Aorta (tissue), 5 donors: ENCODE data around the gene FZR1. TPM values are rescaled to one million over a fixed set of nuclear protein-coding genes. Genes with fewer than 3 reads are reported as not detected.

ENCODE experiments used
- ATAC-seq: fragments of 200-7000 bp; cut with Tn5 transposase; one replicate; pipeline ENCODE4 v1.9.1; 2022; ENCODE audit warnings: moderate library complexity; ENCODE audit not compliant: low FRiP score
- DNase-seq, 2 donors: peaks; one replicate each; pipeline ENCODE4 v3.0.0-alpha.2; 2020
- H3K27ac ChIP-seq, 2 donors: one replicate each; pipeline ENCODE4 v1.5.1; 2013; ENCODE audit warnings: low read length in 2 of 2, mild to moderate bottlenecking in 2 of 2, moderate library complexity in 2 of 2, control low read depth in 1 of 2, inconsistent platforms in 1 of 2, low read depth in 1 of 2
- H3K27me3 ChIP-seq, 2 donors: one replicate each; pipeline ENCODE4 v1.6.1; 2013; ENCODE audit warnings: control low read depth in 1 of 2, low read length in 1 of 2, mild to moderate bottlenecking in 1 of 2, moderate library complexity in 1 of 2; ENCODE audit not compliant: insufficient read depth in 2 of 2, control insufficient read depth in 1 of 2
- H3K36me3 ChIP-seq, 2 donors: one replicate each; pipeline ENCODE4 v1.6.1; 2013; ENCODE audit warnings: control low read depth in 1 of 2, low read length in 1 of 2, mild to moderate bottlenecking in 1 of 2; ENCODE audit not compliant: insufficient read depth in 2 of 2, control insufficient read depth in 1 of 2
- H3K4me1 ChIP-seq, 2 donors: one replicate each; pipeline ENCODE4 v1.6.1; 2013; ENCODE audit warnings: low read length in 2 of 2, control low read depth in 1 of 2, mild to moderate bottlenecking in 1 of 2, moderate library complexity in 1 of 2; ENCODE audit not compliant: insufficient read depth in 2 of 2, control insufficient read depth in 1 of 2
- H3K4me3 ChIP-seq, 2 donors: one replicate each; pipeline ENCODE4 v1.5.1; 2013; ENCODE audit warnings: low read length in 2 of 2, control low read depth in 1 of 2, mild to moderate bottlenecking in 1 of 2
- H3K9me3 ChIP-seq: one replicate; pipeline ENCODE4 v1.6.1; 2013; ENCODE audit warnings: mild to moderate bottlenecking, low read length; ENCODE audit not compliant: control insufficient read depth
- WGBS, 2 donors: extraction: QIAGEN DNeasy Blood & Tissue Kit; methylation state at CpG; one replicate each; pipeline ENCODE4 v1.1.7; 2013; 5-methylcytosine and 5-hydroxymethylcytosine counted together
- intact Hi-C, 2 donors: fragments of 100-400 bp; cut with DNase I; formaldehyde crosslinking; loops; one replicate each; pipeline versions ENCODE4 v1.14.2 to v1.15.0; 2022
- polyA plus RNA-seq, 2 donors: library from polyadenylated mRNA; stranded (reverse); fragments of 200-250 nt; gene quantifications; one replicate each; pipeline ENCODE4 v1.2.3, GENCODE V29; 2013
- total RNA-seq, 2 donors: library from RNA; stranded (reverse); fragmentation: NEBNext Ultra II Directional; extraction: Animal tissue kit (Norgen Biotek cat#: 25700); gene quantifications; one replicate each; pipeline ENCODE4 v1.2.1, GENCODE V29; 2021
- donor health status: healthy with polysubstance abuse.
- donor health status: Bipolar disorder and iron deficiency.
- donor health status: DM: no; HTN: no; CAD: no.
- donor health status: DM: no; HTN: no; CAD: no.
- donor health status: DM: yes; HTN: yes; CAD: no.

FZR1 gene
- total and polyA plus RNA-seq, 4 donors, result 8.0 to 42.0 (median 29.4) TPM

DNA sequence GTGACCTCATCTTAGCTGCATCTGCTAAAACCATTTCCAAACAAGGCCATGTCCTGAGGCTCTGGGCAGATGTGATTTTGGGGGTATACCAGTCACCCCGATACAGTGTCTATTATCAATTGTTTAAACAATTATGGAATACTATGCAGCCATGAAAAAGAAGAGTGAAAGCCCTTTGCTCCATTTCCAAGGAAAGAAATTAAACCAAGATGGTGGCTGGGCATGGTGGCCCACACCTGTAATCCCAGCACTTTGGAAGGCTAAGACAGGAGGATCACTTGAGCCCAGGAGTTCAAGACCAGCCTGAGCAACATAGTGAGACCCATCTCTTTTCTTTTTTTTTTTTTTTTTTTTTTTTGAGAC, 33.6 kb downstream of the FZR1 start:
- H3K27ac ChIP-seq, result no peak overlapping the region
- no peaks in the 10 kb centered on the region for H3K27me3 ChIP-seq
- H3K36me3 ChIP-seq, result no peaks in the 10 kb centered on the region

DNA sequence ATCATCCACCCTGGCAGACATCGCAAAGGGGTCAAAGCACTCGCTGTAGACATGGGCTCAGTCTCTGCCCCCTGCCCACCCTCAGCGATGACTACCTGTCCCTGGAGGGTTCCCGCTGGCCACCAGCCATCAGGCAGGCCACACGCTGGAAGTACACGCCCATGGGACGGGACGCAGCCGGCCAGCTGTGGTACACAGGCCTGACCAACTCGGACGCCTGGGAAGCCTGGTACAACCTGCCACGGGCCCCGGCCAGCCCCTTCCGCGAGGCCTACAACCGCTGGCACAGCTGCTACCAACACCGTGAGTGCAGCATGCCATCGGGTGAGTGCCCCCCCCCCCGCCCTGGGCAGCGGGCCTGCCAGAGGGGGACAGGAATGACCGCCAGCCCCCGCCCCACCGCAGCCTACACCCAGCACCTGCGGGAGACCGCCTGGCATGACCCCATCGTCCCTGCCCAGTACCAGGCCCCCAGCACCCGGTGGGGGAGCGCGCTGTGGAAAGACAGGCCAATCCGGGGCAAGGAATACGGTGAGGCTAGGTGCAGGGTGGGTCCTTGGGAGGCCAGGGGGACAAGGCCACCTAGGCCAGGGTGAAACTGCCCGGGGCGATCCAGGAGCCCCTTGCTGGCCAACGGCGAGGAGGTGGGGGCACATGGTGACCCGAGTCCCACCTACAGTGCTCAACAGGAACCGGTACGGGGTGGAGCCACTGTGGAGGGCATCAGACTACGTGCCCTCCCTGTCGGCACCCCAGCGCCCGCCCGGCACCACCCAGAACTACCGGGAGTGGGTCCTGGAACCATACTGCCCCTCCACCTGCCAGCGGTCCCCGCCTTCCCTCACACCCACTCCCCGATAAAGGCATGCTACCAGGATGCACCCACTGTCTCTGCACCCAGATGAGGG, 37.3 kb downstream of the FZR1 start:
- intact Hi-C loops, result loop anchor here (2.0 kb wide), 1 partner anchor 75 kb away; no protein-coding TSS in a partner anchor
- WGBS, 2 donors, result 54 to 56% methylated on average over 39 to 47 of the region's 47 CpGs
- Histone ChIP-seq H3K36me3 (no peaks in the 10 kb centered on the region), H3K4me1 (no peaks in the 10 kb centered on the region), H3K4me3 (no peak overlapping the region), H3K27me3 (no peaks in the 10 kb centered on the region), H3K9me3 (no peaks in the 10 kb centered on the region), H3K27ac (no peak overlapping the region)
- ATAC-seq (peak; percentile 30), DNase-seq (peak; percentile 73 to 92)

More for the DNA sequence above, 33.6 kb downstream of the FZR1 start:
- WGBS, 2 donors, result 95 to 96% methylated on average over 1 of the region's 1 CpG
- ATAC-seq, result no peak
- Histone ChIP-seq H3K4me3 (no peak overlapping the region), H3K4me1 (no peaks in the 10 kb centered on the region), H3K9me3 (no peaks in the 10 kb centered on the region)
- DNase-seq, result no peak
- intact Hi-C loops, result no loop called here

DNA sequence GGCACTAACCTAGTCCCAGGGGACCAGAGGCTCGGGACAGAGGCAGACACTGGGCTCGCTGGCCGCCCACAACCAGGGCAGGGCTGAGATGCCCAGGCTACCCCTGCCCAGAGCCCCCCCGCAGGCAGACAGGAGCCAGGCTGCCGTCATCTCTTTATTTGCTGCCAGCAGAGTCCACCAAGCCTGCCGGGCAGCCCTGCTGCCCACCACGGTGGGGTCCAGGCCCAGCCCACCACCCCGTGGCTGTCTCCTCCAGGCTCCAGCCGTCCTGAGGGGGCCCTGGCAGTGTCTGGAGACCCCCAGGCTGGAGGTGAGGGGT, 37.9 kb downstream of the FZR1 start:
- no peaks in the 10 kb centered on the region for H3K36me3 ChIP-seq
- DNase-seq (no peak), ATAC-seq (no peak)
- intact Hi-C loops, result loop anchor here (2.0 kb wide), 1 partner anchor 75 kb away; no protein-coding TSS in a partner anchor
- no peak overlapping the region for H3K4me3 ChIP-seq
- H3K27ac ChIP-seq, result no peak overlapping the region
- WGBS, 2 donors, result 70 to 74% methylated on average over 9 of the region's 9 CpGs
- no peaks in the 10 kb centered on the region for H3K4me1 ChIP-seq
- H3K27me3 ChIP-seq, result no peaks in the 10 kb centered on the region
- H3K9me3 ChIP-seq, result no peaks in the 10 kb centered on the region

DNA sequence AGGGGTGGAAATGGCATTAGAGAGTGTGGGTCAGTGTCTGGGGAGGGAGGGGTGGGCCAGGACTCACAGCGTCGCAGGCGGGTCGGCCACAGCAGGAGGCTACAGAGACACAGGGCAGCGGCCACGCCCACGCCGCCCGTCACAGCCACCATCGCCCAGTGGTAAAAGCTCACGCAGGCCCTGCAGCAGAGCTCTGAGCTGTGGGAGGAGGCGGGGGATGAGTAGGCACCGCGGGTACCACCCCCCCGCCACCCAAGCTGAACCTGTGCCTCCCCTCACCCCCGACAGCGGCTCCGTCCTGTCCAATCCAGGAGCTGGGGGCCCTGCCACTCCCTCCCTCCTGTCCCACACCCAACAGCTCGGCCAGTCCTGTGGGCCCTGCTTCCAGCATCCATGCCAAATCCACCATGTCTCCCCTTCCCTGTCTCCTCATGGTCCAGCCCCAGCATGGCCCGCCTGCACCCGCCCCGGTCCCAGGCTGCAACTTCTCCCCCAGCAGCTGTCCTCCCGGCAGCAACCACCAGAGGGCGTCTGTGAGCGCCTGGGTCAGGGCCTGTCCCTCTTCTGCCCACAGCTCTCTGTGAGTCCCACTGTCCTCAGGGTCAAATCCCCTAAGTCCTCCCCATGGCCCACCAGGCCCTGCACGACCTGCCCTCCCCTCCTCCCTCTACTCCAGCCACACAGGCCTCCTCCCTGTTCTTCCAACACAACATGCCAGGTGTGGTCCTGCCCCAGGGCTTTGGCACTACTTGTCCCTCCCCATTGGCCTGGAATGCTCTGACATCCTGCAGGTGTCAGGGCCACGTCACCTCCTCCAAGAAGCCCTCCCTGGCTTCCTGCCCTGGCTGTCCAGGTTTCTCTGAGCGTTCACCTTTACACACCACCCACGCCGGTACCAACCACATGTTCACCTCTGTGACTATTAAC, 38.9 kb downstream of the FZR1 start:
- ATAC-seq, result peak; percentile 76
- no peak overlapping the region for H3K27ac ChIP-seq
- DNase-seq, result peak; percentile 81 to 95

DNA sequence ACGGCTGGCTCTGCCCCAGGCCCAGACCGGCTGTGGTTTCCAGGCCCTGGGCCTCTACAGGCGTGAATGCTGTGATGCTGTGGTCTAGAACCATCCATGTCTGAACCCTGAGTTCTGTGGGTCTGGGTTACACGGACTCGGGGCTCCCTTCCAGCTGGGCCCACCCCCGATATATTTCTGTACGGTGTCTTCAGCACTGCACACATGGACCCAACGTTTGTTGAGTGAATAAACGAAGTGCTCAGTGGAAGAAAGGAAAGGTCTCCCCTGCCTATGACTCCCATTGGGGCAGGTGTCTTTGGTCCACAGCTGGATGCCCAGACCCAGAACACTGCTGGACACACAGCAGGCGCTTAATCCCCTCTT, 39.5 kb downstream of the FZR1 start:
- 63 to 71% methylated on average over 10 of the region's 10 CpGs for WGBS, 2 donors
- Histone ChIP-seq H3K9me3 (no peaks in the 10 kb centered on the region), H3K27ac (no peak overlapping the region), H3K4me3 (no peak overlapping the region), H3K36me3 (no peaks in the 10 kb centered on the region), H3K27me3 (no peaks in the 10 kb centered on the region), H3K4me1 (no peaks in the 10 kb centered on the region)
- ATAC-seq, result no peak
- intact Hi-C loops, result loop anchor here (1.0 to 5.0 kb wide), 3 partner anchors 73 to 162 kb away; partner anchors contain the start of gene TJP3 (in 1 of the 2)
- DNase-seq, result no peak

More for the DNA sequence above, 38.9 kb downstream of the FZR1 start:
- WGBS, 2 donors, result 51 to 59% methylated on average over 24 to 30 of the region's 30 CpGs
- Histone ChIP-seq H3K4me1 (no peaks in the 10 kb centered on the region), H3K36me3 (no peaks in the 10 kb centered on the region), H3K9me3 (no peaks in the 10 kb centered on the region), H3K4me3 (no peak overlapping the region), H3K27me3 (no peaks in the 10 kb centered on the region)
- intact Hi-C loops, result loop anchor here (1.0 to 5.0 kb wide), 3 partner anchors 74 to 162 kb away; partner anchors contain the start of gene TJP3 (in 1 of the 2)

DNA sequence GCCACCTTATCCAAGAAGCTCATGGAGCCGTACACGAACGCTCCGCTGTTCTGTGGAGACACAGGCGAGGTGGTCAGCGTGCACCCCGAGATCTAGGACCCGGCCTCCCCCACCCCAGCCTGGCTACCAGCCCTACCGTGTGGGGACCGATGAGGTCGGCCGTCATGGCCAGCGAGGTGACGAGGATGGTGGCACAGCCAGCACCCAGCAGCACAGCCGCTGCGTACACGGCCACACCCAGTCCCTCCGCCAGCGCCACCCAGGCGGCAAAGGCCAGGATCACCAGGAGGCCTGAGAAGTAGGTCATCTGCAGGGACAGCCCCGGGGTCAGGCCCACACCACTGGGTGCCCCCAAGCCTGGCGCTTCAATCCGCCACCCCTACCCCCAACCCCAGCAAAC, 40.0 kb downstream of the FZR1 start:
- 90% methylated on average over 23 of the region's 23 CpGs for WGBS, 2 donors
- ATAC-seq, result peak; percentile 12

DNA sequence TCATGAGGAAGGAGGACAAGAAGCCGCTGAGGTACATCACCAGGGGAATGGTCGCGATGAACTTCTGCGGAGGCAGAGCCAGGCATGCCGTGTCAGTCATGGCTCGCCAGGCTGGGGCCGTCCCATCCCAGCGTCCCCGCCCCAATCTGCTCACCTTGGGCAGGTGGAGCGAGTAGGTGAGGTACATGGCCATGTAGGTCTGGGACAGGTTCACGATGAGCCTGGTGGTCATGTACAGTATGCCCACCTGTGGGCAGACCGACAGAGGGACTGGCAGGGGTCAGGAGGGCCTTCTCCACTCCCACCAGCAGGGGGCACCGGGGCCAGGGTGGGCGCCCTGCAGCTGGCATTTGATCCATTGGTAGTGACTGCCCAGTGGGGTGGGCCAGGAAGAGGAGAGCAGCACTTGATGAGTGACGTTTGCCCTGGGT, 41.2 kb downstream of the FZR1 start:
- H3K27ac ChIP-seq, result no peak overlapping the region
- 85 to 86% methylated on average over 15 of the region's 15 CpGs for WGBS, 2 donors

More for the DNA sequence above, 40.0 kb downstream of the FZR1 start:
- Histone ChIP-seq H3K9me3 (no peaks in the 10 kb centered on the region), H3K36me3 (no peaks in the 10 kb centered on the region), H3K27me3 (no peaks in the 10 kb centered on the region), H3K4me1 (no peaks in the 10 kb centered on the region), H3K27ac (no peak overlapping the region), H3K4me3 (no peak overlapping the region)
- no peak for DNase-seq
- intact Hi-C loops, result loop anchor here in 1 of 2 donors (5.0 kb wide), 1 partner anchor 161 kb away; the partner anchor contains the start of gene TJP3

DNA sequence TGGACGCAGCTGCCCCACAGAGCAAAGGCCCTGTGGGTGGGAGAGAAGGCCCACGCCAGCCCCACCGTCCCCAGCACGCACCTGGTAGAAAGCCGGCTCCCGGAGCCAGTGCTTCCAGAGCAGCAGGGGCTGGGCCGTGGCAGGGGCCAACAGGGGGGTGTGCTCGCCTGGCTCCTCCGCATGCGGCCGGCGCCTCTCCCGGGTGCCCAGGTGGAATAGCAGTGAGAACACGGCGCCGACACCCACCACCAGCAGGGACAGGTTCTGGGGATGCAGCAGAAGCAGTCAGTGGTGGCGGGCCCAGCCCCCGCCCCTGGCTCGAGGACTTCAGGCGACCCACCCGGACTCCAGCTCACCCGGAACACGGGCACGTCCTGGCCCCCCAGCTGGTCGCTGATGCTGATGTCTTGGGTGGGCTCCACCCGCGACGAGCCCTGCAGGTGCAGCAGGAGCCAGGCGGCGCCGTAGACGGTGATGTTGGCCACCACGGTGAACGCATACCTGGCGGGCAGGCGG, 41.7 kb downstream of the FZR1 start:
- H3K4me3 ChIP-seq, result no peak overlapping the region
- no peaks in the 10 kb centered on the region for H3K27me3 ChIP-seq
- no peak for DNase-seq
- H3K9me3 ChIP-seq, result no peaks in the 10 kb centered on the region
- 82 to 84% methylated on average over 36 of the region's 36 CpGs for WGBS, 2 donors
- no peak overlapping the region for H3K27ac ChIP-seq
- no peaks in the 10 kb centered on the region for H3K4me1 ChIP-seq
- intact Hi-C loops, result loop anchor here in 1 of 2 donors (5.0 kb wide), 1 partner anchor 159 kb away; the partner anchor contains the start of gene TJP3
- no peaks in the 10 kb centered on the region for H3K36me3 ChIP-seq
- no peak for ATAC-seq

More for the DNA sequence above, 41.2 kb downstream of the FZR1 start:
- intact Hi-C loops, result loop anchor here in 1 of 2 donors (5.0 kb wide), 1 partner anchor 160 kb away; the partner anchor contains the start of gene TJP3
- Histone ChIP-seq H3K27me3 (no peaks in the 10 kb centered on the region), H3K36me3 (no peaks in the 10 kb centered on the region), H3K4me3 (no peak overlapping the region), H3K9me3 (no peaks in the 10 kb centered on the region), H3K4me1 (no peaks in the 10 kb centered on the region)
- DNase-seq, result no peak
- no peak for ATAC-seq
